GM18868 (cell line): ENCODE data around the gene PID1.
A peak's percentile ranks its signal among the peaks of the same experiment; 100 is the strongest.

ENCODE experiments used
- ATAC-seq: cut with Tn5 transposase; IDR thresholded peaks from one replicate; pipeline ENCODE4 v1.9.1; 2021; ENCODE audit warnings: mild to moderate bottlenecking, moderate library complexity; ENCODE audit not compliant: unreplicated experiment

PID1 gene

DNA sequence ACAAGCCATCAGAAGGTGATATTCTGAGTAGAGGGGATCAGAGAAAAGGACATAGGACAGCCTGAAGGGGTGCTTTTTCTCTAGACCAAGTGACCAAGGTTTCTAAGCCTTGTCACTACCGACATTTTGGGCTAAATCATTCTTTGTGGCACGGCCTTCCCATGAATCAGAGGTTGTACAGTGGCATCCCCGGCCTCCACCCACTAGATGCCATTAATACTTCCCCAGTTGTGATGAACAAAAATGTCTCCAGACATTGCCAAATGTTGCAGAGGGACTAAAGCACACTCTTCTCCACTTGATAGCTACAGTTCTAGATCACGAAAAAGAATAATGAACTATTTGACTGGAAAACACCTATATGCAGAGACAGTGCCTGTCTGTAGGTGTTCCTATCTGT lies 143.6 kb downstream of the PID1 start:
- ATAC-seq = no peak

- no peak for ATAC-seq
Observed at GRCh38 chr2:229126066-229126465, 145.0 kb downstream of the PID1 start.

- no peak for ATAC-seq
Observed at GRCh38 chr2:229124136-229124535, 147.0 kb downstream of the PID1 start.

GRCh38 chr2:229118927-229119326 lies 152.2 kb downstream of the PID1 start:
- peak; percentile 92 for ATAC-seq

DNA sequence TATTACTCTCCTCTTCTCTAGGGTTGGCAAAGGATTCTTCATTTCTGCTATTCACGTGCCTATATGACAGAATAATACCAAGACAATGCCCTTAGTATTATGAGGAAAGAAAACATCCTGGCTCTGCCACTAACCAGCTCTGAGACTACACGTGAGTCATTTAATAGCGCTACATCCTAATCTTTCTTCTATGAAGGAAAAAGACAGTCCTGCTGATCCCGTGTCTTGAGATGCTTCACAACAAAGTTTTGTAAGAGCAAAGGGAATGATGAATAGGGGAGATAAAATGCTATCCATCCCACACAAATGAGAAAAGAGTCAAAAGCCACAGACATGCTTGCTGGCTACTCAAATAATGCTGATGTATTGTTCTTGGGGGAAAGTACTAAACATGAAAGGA lies 152.8 kb downstream of the PID1 start:
- no peak for ATAC-seq

- ATAC-seq = no peak
Observed at GRCh38 chr2:229111744-229112143, 159.3 kb downstream of the PID1 start.

- no peak for ATAC-seq
Observed at GRCh38 chr2:229109195-229109594, 161.9 kb downstream of the PID1 start.

DNA sequence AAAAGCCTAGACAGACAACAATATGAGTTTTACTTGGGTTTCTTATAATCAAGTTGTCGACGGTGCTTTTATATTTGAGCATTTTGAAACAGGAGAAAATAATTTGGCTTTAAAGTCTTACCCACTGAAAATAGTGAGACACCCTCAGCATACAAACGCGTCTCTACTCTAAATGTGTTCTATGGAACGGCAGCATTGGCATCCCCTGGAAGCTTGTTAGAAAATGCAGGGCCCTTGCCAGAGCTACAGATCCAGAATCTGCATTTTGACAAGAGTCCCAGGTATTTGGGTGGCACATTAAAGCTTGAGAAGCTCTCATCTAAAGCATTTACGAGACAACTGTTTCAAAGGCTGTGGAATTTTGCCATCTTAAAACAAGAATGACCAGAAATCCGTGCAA lies 163.5 kb downstream of the PID1 start:
- ATAC-seq = no peak

DNA sequence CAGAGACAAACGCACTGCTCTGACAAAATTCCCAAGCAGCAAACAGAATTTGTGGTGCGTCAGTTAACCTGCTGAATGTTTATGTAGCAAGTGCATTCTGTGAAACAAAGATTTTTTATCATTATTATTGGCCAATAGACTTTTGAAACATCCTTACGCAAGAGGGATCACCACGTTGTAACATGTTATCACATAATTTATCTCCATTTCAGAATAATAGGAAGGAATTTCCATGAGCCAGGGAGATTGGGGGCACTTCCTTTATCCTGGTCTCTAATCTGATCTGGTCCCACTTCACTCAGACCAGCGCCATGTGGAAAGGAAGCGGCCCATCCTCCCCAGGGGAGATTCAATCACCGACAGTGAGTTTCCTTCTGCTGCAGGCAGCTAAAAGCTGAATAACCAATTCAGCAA lies 166.1 kb downstream of the PID1 start:
- ATAC-seq = no peak

- ATAC-seq = no peak
Observed at GRCh38 chr2:229104025-229104424, 167.1 kb downstream of the PID1 start.

GRCh38 chr2:229101314-229101713 lies 169.8 kb downstream of the PID1 start:
- no peak for ATAC-seq

GRCh38 chr2:229099231-229099630 lies 171.9 kb downstream of the PID1 start:
- no peak for ATAC-seq

- no peak for ATAC-seq
Observed at GRCh38 chr2:229098801-229099200, 172.3 kb downstream of the PID1 start.

- ATAC-seq = no peak
Observed at GRCh38 chr2:229096409-229097066, 174.5 kb downstream of the PID1 start.

GRCh38 chr2:229095472-229095871 lies 175.6 kb downstream of the PID1 start:
- ATAC-seq = no peak

GRCh38 chr2:229090225-229090624 lies 180.9 kb downstream of the PID1 start:
- ATAC-seq = no peak

DNA sequence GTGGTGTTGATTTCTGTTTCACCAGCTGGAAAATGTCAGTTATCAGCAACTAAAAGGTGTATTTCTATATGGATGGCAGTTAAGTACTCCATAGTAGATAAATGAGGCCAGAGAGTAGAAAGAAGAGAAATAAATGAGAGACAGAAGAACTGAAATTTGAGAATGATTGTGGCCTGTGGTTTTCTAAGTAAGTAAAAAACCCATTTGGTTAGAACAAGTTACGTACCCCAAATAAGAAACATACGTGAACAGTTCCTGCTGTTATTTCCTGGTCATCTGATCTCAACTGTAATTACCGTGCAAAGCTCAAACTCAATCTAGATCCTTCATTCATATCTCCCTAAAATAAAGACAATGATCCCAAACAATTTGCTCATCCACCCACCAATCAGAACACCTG lies 181.3 kb downstream of the PID1 start:
- ATAC-seq = no peak

GRCh38 chr2:229088966-229089700 lies 182.0 kb downstream of the PID1 start:
- ATAC-seq = no peak

GRCh38 chr2:229088517-229088913 lies 182.6 kb downstream of the PID1 start:
- ATAC-seq = no peak

DNA sequence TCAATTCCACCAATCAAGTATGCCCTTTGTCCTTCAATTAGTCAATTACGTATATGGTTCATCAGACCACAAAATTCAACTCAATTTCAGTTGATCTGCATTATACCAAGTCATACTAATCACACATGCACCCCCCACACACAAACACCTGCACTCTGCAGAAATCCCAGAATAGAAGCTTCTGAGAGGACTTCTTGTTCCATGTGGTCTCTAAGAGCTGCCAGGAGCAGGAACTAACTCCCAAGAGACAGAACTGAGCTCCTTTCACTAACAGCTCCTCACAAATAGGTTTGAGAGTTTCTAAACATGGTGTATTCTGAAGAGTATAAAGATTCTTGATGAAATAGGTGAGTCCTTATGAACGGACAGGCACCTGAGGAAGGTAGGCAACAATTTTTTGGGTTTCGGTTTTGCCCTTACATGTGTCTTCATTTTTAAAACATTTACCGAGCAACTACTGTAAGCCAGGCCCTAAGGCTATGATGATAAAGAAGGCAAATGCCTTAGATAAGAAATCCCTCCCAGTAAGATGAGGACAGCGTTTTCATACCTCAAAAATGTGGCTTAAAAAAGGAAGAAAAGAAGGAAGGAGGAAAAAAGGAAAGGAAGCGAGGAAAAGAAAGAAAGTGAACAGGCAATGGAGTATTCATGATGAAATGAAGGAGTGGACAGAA lies 183.1 kb downstream of the PID1 start:
- no peak for ATAC-seq

DNA sequence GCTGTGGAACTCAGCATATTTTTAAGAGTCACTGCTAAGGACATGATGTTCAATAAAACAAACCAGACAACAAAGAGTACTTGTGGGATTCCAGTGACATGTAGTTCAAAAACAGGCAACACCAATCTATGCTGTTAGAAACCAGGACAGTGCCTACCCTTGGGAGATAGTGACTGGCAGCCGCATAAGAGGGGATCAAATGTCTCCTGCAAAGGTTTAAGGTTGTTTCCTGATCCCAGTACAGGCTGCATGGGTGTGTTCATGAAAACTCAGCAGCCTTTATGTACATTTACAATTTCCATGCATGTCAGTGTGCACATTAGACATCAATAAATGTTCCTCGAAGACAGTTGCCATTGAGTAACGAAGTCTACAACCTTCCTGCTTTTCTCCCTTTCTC lies 183.8 kb downstream of the PID1 start:
- no peak for ATAC-seq

- ATAC-seq = no peak
Observed at GRCh38 chr2:229085439-229085838, 185.6 kb downstream of the PID1 start.
